Breast epithelium (tissue), 3 donors: ENCODE results near the gene PKD1L1.

Source experiments
- POLR2A ChIP-seq: fragments of 450-650 bp; IDR thresholded peaks from one replicate; pipeline ENCODE4 v1.6.1; 2016; ENCODE audit warnings: antibody characterized with exemption, mild to moderate bottlenecking, moderate library complexity
- POLR2AphosphoS5 ChIP-seq, 3 donors: sonication (generic); formaldehyde crosslinking; IDR thresholded peaks; one replicate each; pipeline ENCODE4 v1.6.1; 2017; ENCODE audit warnings: antibody characterized with exemption in 3 of 3
- TF ChIP-seq, protein P1 (sequence below), 3 donors: fragments of 450-650 bp; IDR thresholded peaks; one replicate each; pipeline ENCODE4 v1.5.1; 2016 to 2017; ENCODE audit warnings: antibody characterized with exemption in 3 of 3, mild to moderate bottlenecking in 3 of 3, moderate library complexity in 3 of 3

DNA sequence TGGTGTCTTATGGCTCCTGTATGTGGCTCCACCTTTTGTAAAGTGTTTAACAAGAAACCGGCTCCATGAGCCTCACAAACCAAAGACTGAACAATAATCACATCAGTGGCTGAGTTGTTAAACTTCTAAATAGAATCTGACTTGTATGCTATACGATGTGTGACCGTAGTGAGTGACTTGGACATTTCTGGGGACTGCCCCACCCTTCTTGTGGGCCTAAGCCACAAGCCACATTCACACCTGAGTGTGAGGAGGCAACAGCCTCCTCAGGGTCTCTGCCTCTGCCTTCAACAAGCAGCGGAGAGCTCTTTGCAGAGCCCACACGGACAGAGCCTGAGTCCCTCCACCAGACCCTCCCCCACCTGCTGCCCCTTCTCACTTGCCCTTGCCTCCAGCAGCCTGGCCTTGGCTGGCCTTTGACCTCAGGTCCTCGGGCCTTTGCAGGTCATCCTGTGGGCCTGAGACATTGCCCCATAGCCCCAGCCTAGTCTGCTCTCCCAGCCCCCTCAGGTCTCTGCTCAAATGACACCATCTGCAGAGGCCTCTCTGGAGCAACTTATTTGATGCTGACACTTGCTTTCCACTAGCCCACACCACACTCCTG lies 209.6 kb downstream of the PKD1L1 start:
- TF ChIP-seq, protein P1, sequence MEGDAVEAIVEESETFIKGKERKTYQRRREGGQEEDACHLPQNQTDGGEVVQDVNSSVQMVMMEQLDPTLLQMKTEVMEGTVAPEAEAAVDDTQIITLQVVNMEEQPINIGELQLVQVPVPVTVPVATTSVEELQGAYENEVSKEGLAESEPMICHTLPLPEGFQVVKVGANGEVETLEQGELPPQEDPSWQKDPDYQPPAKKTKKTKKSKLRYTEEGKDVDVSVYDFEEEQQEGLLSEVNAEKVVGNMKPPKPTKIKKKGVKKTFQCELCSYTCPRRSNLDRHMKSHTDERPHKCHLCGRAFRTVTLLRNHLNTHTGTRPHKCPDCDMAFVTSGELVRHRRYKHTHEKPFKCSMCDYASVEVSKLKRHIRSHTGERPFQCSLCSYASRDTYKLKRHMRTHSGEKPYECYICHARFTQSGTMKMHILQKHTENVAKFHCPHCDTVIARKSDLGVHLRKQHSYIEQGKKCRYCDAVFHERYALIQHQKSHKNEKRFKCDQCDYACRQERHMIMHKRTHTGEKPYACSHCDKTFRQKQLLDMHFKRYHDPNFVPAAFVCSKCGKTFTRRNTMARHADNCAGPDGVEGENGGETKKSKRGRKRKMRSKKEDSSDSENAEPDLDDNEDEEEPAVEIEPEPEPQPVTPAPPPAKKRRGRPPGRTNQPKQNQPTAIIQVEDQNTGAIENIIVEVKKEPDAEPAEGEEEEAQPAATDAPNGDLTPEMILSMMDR (IDR thresholded peaks at IDR 0.05) = no peak
- no peak for TF ChIP-seq POLR2A
- TF ChIP-seq POLR2AphosphoS5 (IDR thresholded peaks at IDR 0.05) = no peak
